K562 (cell line): Measurements from ENCODE around the gene KAT2B. TPM values are rescaled to one million over a fixed set of nuclear protein-coding genes. Genes with fewer than 3 reads are reported as not detected.

ENCODE experiments used
- ARID1B ChIP-seq: fragments of 450-650 bp; IDR thresholded peaks from 2 replicates; pipeline ENCODE4 v1.6.1; 2016; ENCODE audit warnings: antibody characterized with exemption, mild to moderate bottlenecking, inconsistent platforms
- ASH1L ChIP-seq: fragments of 450-650 bp; IDR thresholded peaks from 2 replicates; pipeline ENCODE4 v1.6.1; 2018; ENCODE audit warnings: borderline replicate concordance, mild to moderate bottlenecking, low read depth; ENCODE audit not compliant: partially characterized antibody
- DMBX1 ChIP-seq: fragments of 250-450 bp; sonication (Bioruptor Pico); IDR thresholded peaks from 2 replicates; pipeline ENCODE4 v1.8.0; 2022; ENCODE audit warnings: inconsistent platforms, mild to moderate bottlenecking, moderate library complexity, borderline replicate concordance
- EGR1 ChIP-seq: fragments of 450-650 bp; conservative IDR thresholded peaks from 2 replicates; pipeline ENCODE4 v1.6.1; 2017; ENCODE audit warnings: mild to moderate bottlenecking
- FOXK2 ChIP-seq, 2 experiments: fragments of 450-650 bp; IDR thresholded peaks in 1 of 2; conservative IDR thresholded peaks in 1 of 2; 2 replicates each; pipeline ENCODE4 v1.6.1; 2016; ENCODE audit warnings: low read depth in 2 of 2, mild to moderate bottlenecking in 1 of 2
- LARP7 ChIP-seq: fragments of 450-650 bp; IDR thresholded peaks from 2 replicates; pipeline ENCODE4 v1.6.1; 2016
- MCM3 ChIP-seq: fragments of 450-650 bp; IDR thresholded peaks from 2 replicates; pipeline ENCODE4 v1.6.1; 2016
- MEF2D ChIP-seq: conservative IDR thresholded peaks from 2 replicates; pipeline ENCODE4 v1.6.1; 2016; ENCODE audit warnings: low read depth, missing genetic modification characterization, missing compliant biosample characterization
- SMARCA4 ChIP-seq: fragments of 450-650 bp; IDR thresholded peaks from 2 replicates; pipeline ENCODE4 v1.6.1; 2016
- SOX6 ChIP-seq: fragments of 450-650 bp; IDR thresholded peaks from 2 replicates; pipeline ENCODE4 v1.6.1; 2014; ENCODE audit warnings: mild to moderate bottlenecking
- SPI1 ChIP-seq: IDR thresholded peaks from 2 replicates; pipeline ENCODE4 v1.6.1; 2011; ENCODE audit warnings: low read depth, low read length, control low read depth, borderline replicate concordance
- TAL1 ChIP-seq: fragments of 450-650 bp; IDR thresholded peaks from 2 replicates; pipeline ENCODE4 v1.6.1; 2016; ENCODE audit warnings: mild to moderate bottlenecking
- TRIM24 ChIP-seq, 2 experiments: fragments of 450-650 bp; IDR thresholded peaks; 2 replicates each; pipeline ENCODE4 v1.6.1; 2016
- ZFX ChIP-seq: sonication (generic); formaldehyde crosslinking; IDR thresholded peaks from 2 replicates; pipeline ENCODE4 v1.8.0; 2022; ENCODE audit warnings: mild to moderate bottlenecking, missing genetic modification reagents, moderate library complexity
- ZNF584 ChIP-seq: fragments of 200-800 bp; sonication (Bioruptor generic); IDR thresholded peaks from 2 replicates; pipeline ENCODE4 v1.6.1; 2016; ENCODE audit warnings: low read depth, mild to moderate bottlenecking, missing genetic modification characterization, missing compliant biosample characterization
- polyA plus RNA-seq, 8 experiments: library from polyadenylated mRNA; depleted of rRNA in 4 of 8; stranded (reverse) in 5 of 8; unstranded in 3 of 8; fragments of >200 nt; fragmentation: Nextera tagmentation in 2 of 8; fragmentation: Illumina TruSeq in 1 of 8; extraction: Ambion mirVana in 2 of 8; extraction: Trizol in 1 of 8; gene quantifications; 2 replicates each; pipeline versions ENCODE4 v1.2.1 to v1.2.3, GENCODE V29; 2011 to 2014; ENCODE audit warnings: inconsistent platforms in 1 of 8, missing spikeins in 1 of 8
- total RNA-seq, 7 experiments: library from RNA; depleted of rRNA in 6 of 7; stranded (reverse); fragments of >200 nt in 6 of 7; fragmentation: Illumina TruSeq in 2 of 7; extraction: Trizol in 2 of 7; gene quantifications; 2 replicates each; pipeline versions ENCODE4 v1.2.1 to v1.2.3, GENCODE V29; 2011 to 2021; ENCODE audit warnings: low replicate concordance in 1 of 7
- TF ChIP-seq, protein P1 (sequence below), 2 experiments: IDR thresholded peaks; 2 replicates each; pipeline ENCODE4 v1.6.1; 2011; ENCODE audit warnings: borderline replicate concordance in 1 of 2, control low read depth in 1 of 2, low read depth in 1 of 2, low read length in 1 of 2, mild to moderate bottlenecking in 1 of 2, mixed read lengths in 1 of 2, moderate library complexity in 1 of 2; ENCODE audit not compliant: insufficient read depth in 1 of 2, insufficient read length in 1 of 2, poor library complexity in 1 of 2, severe bottlenecking in 1 of 2; ENCODE audit errors: extremely low read depth in 1 of 2
- TF ChIP-seq, protein P2 (sequence below), 2 experiments: IDR thresholded peaks; 2 replicates each; pipeline ENCODE4 v1.6.1; 2012; ENCODE audit warnings: improper control_type of control experiment in 2 of 2, low read depth in 2 of 2, low read length in 2 of 2, borderline replicate concordance in 1 of 2
- TF ChIP-seq, protein P3 (sequence below), 3 experiments: fragments of 200-800 bp in 1 of 3; sonication (Bioruptor generic) in 1 of 3; sonication (generic) in 1 of 3; formaldehyde crosslinking in 1 of 3; IDR thresholded peaks; 2 replicates each; pipeline versions ENCODE4 v1.6.1 to v1.8.0; 2016 to 2022; ENCODE audit warnings: mild to moderate bottlenecking in 2 of 3, missing compliant biosample characterization in 2 of 3, missing genetic modification characterization in 2 of 3, missing genetic modification reagents in 1 of 3
- TF ChIP-seq, protein P4 (sequence below): fragments of 250-450 bp; sonication (Bioruptor Pico); IDR thresholded peaks from 2 replicates; pipeline ENCODE4 v1.4.0; 2020
- TF ChIP-seq, protein P5 (sequence below): fragments of 450-650 bp; IDR thresholded peaks from 2 replicates; pipeline ENCODE4 v1.6.1; 2016; ENCODE audit warnings: low read depth, mild to moderate bottlenecking, moderate library complexity

The KAT2B gene
- total and polyA plus RNA-seq, 9 of the 15 experiments (the other 6 are each of a cell fraction or from before 2014, with no cell fraction given) = 3.3 to 14.9 (median 12.2) TPM

DNA sequence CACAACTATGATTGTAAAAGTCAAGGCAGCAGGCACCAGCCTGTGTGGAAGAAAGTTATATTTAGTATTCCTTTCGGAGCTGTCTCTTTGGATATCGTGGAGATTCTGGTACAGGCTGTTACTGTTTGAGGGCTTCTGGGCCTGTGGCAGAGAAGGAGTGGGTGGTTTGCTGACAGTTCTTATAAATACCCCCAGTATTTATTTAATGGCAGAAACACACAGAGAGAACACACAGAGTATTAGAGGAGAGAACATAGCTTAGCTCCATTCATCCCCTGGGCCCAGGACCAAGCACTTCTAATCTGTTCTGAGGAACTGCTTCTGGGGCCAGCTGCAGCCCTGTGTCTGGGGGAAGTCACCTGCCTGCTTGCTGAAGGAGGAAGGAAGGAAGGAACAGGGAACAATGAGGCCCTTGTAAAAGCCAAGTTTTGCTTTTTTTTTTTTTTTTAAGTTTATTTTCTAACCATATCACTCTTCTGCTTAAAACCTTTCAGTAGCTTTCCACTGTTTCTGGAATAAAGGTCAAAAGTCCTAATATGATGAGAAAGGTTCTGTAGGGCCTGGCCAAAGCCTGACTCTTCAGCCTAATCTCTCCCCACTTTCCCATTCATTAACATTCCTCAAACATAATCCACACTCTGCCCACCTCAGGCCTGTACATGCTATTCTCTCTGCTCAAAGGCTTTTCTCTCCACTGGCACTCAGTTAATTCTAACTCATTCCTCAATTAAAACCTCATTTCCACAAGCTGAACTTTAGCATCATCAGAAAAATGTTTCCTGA lies 16.4 kb upstream of the KAT2B start (continued):
- TF ChIP-seq, protein P1, sequence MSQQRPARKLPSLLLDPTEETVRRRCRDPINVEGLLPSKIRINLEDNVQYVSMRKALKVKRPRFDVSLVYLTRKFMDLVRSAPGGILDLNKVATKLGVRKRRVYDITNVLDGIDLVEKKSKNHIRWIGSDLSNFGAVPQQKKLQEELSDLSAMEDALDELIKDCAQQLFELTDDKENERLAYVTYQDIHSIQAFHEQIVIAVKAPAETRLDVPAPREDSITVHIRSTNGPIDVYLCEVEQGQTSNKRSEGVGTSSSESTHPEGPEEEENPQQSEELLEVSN (IDR thresholded peaks at IDR 0.05; ENCODE audit: borderline replicate concordance in 1 of 2, extremely low read depth in 1 of 2, insufficient read depth in 1 of 2, insufficient read length in 1 of 2, low read depth in 1 of 2, low read length in 1 of 2, poor library complexity in 1 of 2, severe bottlenecking in 1 of 2) = no peak
- TF ChIP-seq MCM3 (no peak), MEF2D (tag) (no peak), EGR1 (no peak), LARP7 (0 out of 2 replicates have a peak, but pooled peaks have one; percentile 10), ZNF584 (CRISPR knock-in tag) (no peak), ARID1B (peak; percentile 21), ASH1L (peak; percentile 39), DMBX1 (CRISPR knock-in tag) (0 out of 2 replicates have a peak, but pooled peaks have one; percentile 54), SMARCA4 (peak; percentile 52; the same call in 1 of the 2 replicates), SPI1 (peak; percentile 81; the same call in 1 of the 2 replicates), TRIM24 (IDR thresholded peaks at IDR 0.05) (0 out of 4 replicates have a peak, but pooled peaks of 1 of the 2 experiments have one; percentile 7), TAL1 (peak; percentile 35; the same call in 1 of the 2 replicates), SOX6 (peak; percentile 66), ZFX (peak; percentile 60; the same call in 1 of the 2 replicates), FOXK2 (conservative IDR thresholded peaks at IDR 0.05 in 1 of 2, IDR thresholded peaks at IDR 0.05 in 1 of 2; ENCODE audit: low read depth in 2 of 2) (0 out of 4 replicates have a peak, but pooled peaks of 1 of the 2 experiments have one; percentile 24)
- TF ChIP-seq, protein P2, sequence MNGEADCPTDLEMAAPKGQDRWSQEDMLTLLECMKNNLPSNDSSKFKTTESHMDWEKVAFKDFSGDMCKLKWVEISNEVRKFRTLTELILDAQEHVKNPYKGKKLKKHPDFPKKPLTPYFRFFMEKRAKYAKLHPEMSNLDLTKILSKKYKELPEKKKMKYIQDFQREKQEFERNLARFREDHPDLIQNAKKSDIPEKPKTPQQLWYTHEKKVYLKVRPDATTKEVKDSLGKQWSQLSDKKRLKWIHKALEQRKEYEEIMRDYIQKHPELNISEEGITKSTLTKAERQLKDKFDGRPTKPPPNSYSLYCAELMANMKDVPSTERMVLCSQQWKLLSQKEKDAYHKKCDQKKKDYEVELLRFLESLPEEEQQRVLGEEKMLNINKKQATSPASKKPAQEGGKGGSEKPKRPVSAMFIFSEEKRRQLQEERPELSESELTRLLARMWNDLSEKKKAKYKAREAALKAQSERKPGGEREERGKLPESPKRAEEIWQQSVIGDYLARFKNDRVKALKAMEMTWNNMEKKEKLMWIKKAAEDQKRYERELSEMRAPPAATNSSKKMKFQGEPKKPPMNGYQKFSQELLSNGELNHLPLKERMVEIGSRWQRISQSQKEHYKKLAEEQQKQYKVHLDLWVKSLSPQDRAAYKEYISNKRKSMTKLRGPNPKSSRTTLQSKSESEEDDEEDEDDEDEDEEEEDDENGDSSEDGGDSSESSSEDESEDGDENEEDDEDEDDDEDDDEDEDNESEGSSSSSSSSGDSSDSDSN (IDR thresholded peaks at IDR 0.05; ENCODE audit: borderline replicate concordance in 1 of 2, low read depth in 2 of 2, low read length in 2 of 2) = peak in 1 of 2 experiments; percentile 77; a peak in 1 of 4 replicates
- TF ChIP-seq, protein P3, sequence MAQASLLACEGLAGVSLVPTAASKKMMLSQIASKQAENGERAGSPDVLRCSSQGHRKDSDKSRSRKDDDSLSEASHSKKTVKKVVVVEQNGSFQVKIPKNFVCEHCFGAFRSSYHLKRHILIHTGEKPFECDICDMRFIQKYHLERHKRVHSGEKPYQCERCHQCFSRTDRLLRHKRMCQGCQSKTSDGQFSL (CRISPR knock-in tag; IDR thresholded peaks at IDR 0.05) = no peak
- TF ChIP-seq, protein P3 (tag; IDR thresholded peaks at IDR 0.05) = 0 out of 4 replicates have a peak, but pooled peaks of 1 of the 2 experiments have one; percentile 46
- TF ChIP-seq, protein P4, sequence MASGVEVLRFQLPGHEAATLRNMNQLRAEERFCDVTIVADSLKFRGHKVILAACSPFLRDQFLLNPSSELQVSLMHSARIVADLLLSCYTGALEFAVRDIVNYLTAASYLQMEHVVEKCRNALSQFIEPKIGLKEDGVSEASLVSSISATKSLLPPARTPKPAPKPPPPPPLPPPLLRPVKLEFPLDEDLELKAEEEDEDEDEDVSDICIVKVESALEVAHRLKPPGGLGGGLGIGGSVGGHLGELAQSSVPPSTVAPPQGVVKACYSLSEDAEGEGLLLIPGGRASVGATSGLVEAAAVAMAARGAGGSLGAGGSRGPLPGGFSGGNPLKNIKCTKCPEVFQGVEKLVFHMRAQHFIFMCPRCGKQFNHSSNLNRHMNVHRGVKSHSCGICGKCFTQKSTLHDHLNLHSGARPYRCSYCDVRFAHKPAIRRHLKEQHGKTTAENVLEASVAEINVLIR (CRISPR knock-in tag) = no peak
- TF ChIP-seq, protein P5, sequence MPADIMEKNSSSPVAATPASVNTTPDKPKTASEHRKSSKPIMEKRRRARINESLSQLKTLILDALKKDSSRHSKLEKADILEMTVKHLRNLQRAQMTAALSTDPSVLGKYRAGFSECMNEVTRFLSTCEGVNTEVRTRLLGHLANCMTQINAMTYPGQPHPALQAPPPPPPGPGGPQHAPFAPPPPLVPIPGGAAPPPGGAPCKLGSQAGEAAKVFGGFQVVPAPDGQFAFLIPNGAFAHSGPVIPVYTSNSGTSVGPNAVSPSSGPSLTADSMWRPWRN = no peak
